HG03520 (cell line): ENCODE data around the gene MTA3.

Experiments used
- ATAC-seq: cut with Tn5 transposase; IDR thresholded peaks from one replicate; pipeline ENCODE4 v1.9.1; 2021; ENCODE audit warnings: mild to moderate bottlenecking, moderate library complexity; ENCODE audit not compliant: unreplicated experiment

MTA3 gene

GRCh38 chr2:42799881-42800280 lies 231.4 kb downstream of the MTA3 start:
- ATAC-seq: no peak

GRCh38 chr2:42800461-42800962 lies 232.1 kb downstream of the MTA3 start:
- ATAC-seq: no peak

- no peak for ATAC-seq
Measured at GRCh38 chr2:42800981-42801380, 232.5 kb downstream of the MTA3 start.

- ATAC-seq: no peak
Measured at GRCh38 chr2:42801381-42801780, 232.9 kb downstream of the MTA3 start.

GRCh38 chr2:42802150-42802549 lies 233.7 kb downstream of the MTA3 start:
- no peak for ATAC-seq

- ATAC-seq: no peak
Measured at GRCh38 chr2:42804338-42804737, 235.9 kb downstream of the MTA3 start.

- ATAC-seq: no peak
Measured at GRCh38 chr2:42804891-42805290, 236.5 kb downstream of the MTA3 start.
